OCI-LY7 (cell line): ENCODE measurements around the gene KLK1.

Experiments used
- EZH2phosphoT487 ChIP-seq: fragments of 200-600 bp; sonication (generic); IDR thresholded peaks from 2 replicates; pipeline ENCODE4 v1.6.1; 2018; ENCODE audit warnings: low read depth, borderline replicate concordance, mild to moderate bottlenecking, mixed run types, antibody characterized with exemption, low read length, moderate library complexity, mixed read lengths
- TF ChIP-seq, protein P1 (sequence below): fragments of 200-600 bp; sonication (generic); conservative IDR thresholded peaks from 2 replicates; pipeline ENCODE4 v1.5.1; 2014; ENCODE audit warnings: mild to moderate bottlenecking, antibody characterized with exemption, low read length, moderate library complexity, mixed read lengths

DNA sequence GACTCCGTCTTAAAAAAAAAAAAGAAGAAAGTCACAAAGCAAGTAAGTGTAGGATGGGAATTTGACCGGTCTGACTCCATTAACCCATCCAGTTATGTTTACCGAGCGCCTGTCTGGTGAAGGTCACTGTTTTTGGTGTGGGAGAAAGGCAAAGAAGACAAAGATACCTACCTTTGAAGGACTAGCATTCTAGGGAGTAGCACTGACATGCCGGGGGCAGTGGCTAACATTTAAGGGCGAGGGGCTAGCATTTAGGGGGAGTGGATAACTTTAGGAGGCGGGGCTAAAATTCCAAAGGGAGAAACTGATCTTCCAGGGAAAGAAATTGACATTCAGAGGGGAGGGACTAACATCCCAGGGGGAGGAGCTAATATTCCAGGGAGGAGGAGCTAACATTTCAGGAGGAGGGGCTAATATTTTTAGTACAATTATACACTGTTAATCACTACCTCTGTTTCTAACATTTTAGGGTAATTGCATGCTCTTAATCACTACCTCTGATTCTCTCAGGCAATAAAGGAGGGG, 44.6 kb downstream of the KLK1 start:
- TF ChIP-seq, protein P1, sequence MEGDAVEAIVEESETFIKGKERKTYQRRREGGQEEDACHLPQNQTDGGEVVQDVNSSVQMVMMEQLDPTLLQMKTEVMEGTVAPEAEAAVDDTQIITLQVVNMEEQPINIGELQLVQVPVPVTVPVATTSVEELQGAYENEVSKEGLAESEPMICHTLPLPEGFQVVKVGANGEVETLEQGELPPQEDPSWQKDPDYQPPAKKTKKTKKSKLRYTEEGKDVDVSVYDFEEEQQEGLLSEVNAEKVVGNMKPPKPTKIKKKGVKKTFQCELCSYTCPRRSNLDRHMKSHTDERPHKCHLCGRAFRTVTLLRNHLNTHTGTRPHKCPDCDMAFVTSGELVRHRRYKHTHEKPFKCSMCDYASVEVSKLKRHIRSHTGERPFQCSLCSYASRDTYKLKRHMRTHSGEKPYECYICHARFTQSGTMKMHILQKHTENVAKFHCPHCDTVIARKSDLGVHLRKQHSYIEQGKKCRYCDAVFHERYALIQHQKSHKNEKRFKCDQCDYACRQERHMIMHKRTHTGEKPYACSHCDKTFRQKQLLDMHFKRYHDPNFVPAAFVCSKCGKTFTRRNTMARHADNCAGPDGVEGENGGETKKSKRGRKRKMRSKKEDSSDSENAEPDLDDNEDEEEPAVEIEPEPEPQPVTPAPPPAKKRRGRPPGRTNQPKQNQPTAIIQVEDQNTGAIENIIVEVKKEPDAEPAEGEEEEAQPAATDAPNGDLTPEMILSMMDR = no peak
- no peak for TF ChIP-seq EZH2phosphoT487
